Naive thymus-derived CD4-positive, alpha-beta T cell (primary cell): ENCODE data around the gene PLIN1. TPM values are rescaled to one million over a fixed set of nuclear protein-coding genes. Genes with fewer than 3 reads are reported as not detected.

Source experiments
- ATAC-seq: fragments of 150-1000 bp; cut with Tn5 transposase; 2 replicates; pipeline ENCODE4 v1.10.0; 2021; ENCODE audit warnings: mild to moderate bottlenecking, moderate library complexity
- CTCF ChIA-PET: fragments of 350-600 bp; sonication (Branson Sonifier 250); formaldehyde crosslinking; loops from one replicate; lab custom pipeline; 2021; ENCODE audit warnings: antibody characterized with exemption; lab: Charles Lee
- POLR2A ChIA-PET: fragments of 350-600 bp; sonication (Branson Sonifier 250); formaldehyde crosslinking; loops from one replicate; lab custom pipeline; 2021; ENCODE audit warnings: antibody characterized with exemption, inconsistent platforms; lab: Charles Lee
- DNase-seq, 9 donors: peaks; one replicate each; pipeline versions ENCODE4 v3.0.0 to v3.0.0-alpha.2; 2020 to 2022; ENCODE audit warnings: mixed read lengths in 1 of 9
- H3K27ac ChIP-seq: one replicate; pipeline ENCODE4 v1.7.0; 2013; ENCODE audit warnings: mild to moderate bottlenecking, low read depth, low read length, moderate library complexity
- H3K27me3 ChIP-seq, 2 donors: one replicate each; pipeline ENCODE4 v1.7.0; 2013; ENCODE audit warnings: low read length in 2 of 2, mild to moderate bottlenecking in 2 of 2, moderate library complexity in 2 of 2; ENCODE audit not compliant: control insufficient read depth in 2 of 2, insufficient read depth in 2 of 2
- H3K36me3 ChIP-seq, 3 experiments: 1 replicate in 2 of 3; 2 replicates in 1 of 3; pipeline ENCODE4 v1.7.0; 2013; ENCODE audit warnings: low read length in 3 of 3, mild to moderate bottlenecking in 3 of 3, moderate library complexity in 1 of 3; ENCODE audit not compliant: insufficient read depth in 3 of 3, control insufficient read depth in 2 of 3
- H3K4me1 ChIP-seq, 2 donors: one replicate each; pipeline ENCODE4 v1.7.0; 2013; ENCODE audit warnings: low read length in 2 of 2, mild to moderate bottlenecking in 2 of 2, moderate library complexity in 1 of 2; ENCODE audit not compliant: control insufficient read depth in 2 of 2, insufficient read depth in 2 of 2
- H3K4me3 ChIP-seq: 2 replicates; pipeline ENCODE4 v1.7.0; 2013; ENCODE audit warnings: mild to moderate bottlenecking, low read length
- H3K9me3 ChIP-seq, 3 experiments: 1 replicate in 2 of 3; 2 replicates in 1 of 3; pipeline ENCODE4 v1.7.0; 2013; ENCODE audit warnings: low read length in 3 of 3; ENCODE audit not compliant: control insufficient read depth in 2 of 3
- H3K27ac Mint-ChIP-seq, 9 donors: one replicate each; pipeline ENCODE4 v1.8.0; 2020 to 2022; ENCODE audit warnings: mixed read lengths in 9 of 9, mild to moderate bottlenecking in 8 of 9, moderate library complexity in 5 of 9, inconsistent platforms in 2 of 9
- H3K27me3 Mint-ChIP-seq, 5 donors: one replicate each; pipeline ENCODE4 v1.8.0; 2021 to 2022; ENCODE audit warnings: mixed read lengths in 5 of 5, mild to moderate bottlenecking in 1 of 5
- H3K36me3 Mint-ChIP-seq, 5 donors: one replicate each; pipeline ENCODE4 v1.8.0; 2020 to 2022; ENCODE audit warnings: mixed read lengths in 5 of 5, mild to moderate bottlenecking in 3 of 5, inconsistent platforms in 1 of 5
- H3K4me1 Mint-ChIP-seq, 7 donors: one replicate each; pipeline ENCODE4 v1.8.0; 2020 to 2022; ENCODE audit warnings: mixed read lengths in 7 of 7, mild to moderate bottlenecking in 3 of 7, inconsistent platforms in 1 of 7
- H3K4me3 Mint-ChIP-seq, 10 donors: one replicate each; pipeline ENCODE4 v1.8.0; 2020 to 2022; ENCODE audit warnings: mild to moderate bottlenecking in 10 of 10, mixed read lengths in 10 of 10, moderate library complexity in 6 of 10, inconsistent platforms in 2 of 10
- H3K9me3 Mint-ChIP-seq, 11 donors: one replicate each; pipeline ENCODE4 v1.8.0; 2020 to 2022; ENCODE audit warnings: mixed read lengths in 11 of 11, mild to moderate bottlenecking in 4 of 11, inconsistent platforms in 1 of 11, moderate library complexity in 1 of 11
- intact Hi-C, 2 donors: fragments of 100-400 bp; cut with micrococcal nuclease; formaldehyde crosslinking; loops; one replicate each; pipeline ENCODE4 v1.15.1; 2023
- polyA plus RNA-seq, 2 donors: library from polyadenylated mRNA; unstranded; fragments of 300-500 nt; fragmentation: Illumina TruSeq; gene quantifications; one replicate each; pipeline ENCODE4 v1.2.3, GENCODE V29; 2021
- total RNA-seq, 6 experiments: library from RNA in 5 of 6; stranded (reverse) in 5 of 6; gene quantifications; 1 replicate in 5 of 6; 2 replicates in 1 of 6; pipeline ENCODE4 v1.2.3 and lab custom pipeline; 2021 to 2026

The PLIN1 gene, protein sequence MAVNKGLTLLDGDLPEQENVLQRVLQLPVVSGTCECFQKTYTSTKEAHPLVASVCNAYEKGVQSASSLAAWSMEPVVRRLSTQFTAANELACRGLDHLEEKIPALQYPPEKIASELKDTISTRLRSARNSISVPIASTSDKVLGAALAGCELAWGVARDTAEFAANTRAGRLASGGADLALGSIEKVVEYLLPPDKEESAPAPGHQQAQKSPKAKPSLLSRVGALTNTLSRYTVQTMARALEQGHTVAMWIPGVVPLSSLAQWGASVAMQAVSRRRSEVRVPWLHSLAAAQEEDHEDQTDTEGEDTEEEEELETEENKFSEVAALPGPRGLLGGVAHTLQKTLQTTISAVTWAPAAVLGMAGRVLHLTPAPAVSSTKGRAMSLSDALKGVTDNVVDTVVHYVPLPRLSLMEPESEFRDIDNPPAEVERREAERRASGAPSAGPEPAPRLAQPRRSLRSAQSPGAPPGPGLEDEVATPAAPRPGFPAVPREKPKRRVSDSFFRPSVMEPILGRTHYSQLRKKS
- total RNA-seq (1 to 10 TPM in 2 of 5 experiments, under 1 TPM in 3; 0.15 to 1.8 (median 0.24) TPM), polyA plus RNA-seq (under 1 TPM in 1 of 2 donors, not detected in 1; 0.06 TPM), total RNA-seq (lab: John Stamatoyannopoulos, UW) (0.54 reads per million)

- Mint-ChIP-seq H3K9me3 (no peaks in the 10 kb centered on the region), H3K36me3 (peaks cover 0 to 25% (median 17%) of the 10 kb centered on the region in 5 donors), H3K27me3 (peaks cover 0 to 4% (median 0%) of the 10 kb centered on the region in 5 donors), H3K27ac (no peak within 1 kb of the TSS), H3K4me1 (no peaks in the 10 kb centered on the region), H3K4me3 (no peak within 1 kb of the TSS)
- ChIA-PET CTCF (no interaction called here), POLR2A (no interaction called here)
- DNase-seq (no peak), ATAC-seq (no peak)
- no peaks in the 10 kb centered on the region for H3K9me3 ChIP-seq
- H3K4me3 ChIP-seq: no peak within 1 kb of the TSS
- intact Hi-C loops: no loop called here
- H3K27me3 ChIP-seq: no peaks in the 10 kb centered on the region
- peaks cover 0 to 4% (median 0%) of the 10 kb centered on the region in 3 experiments for H3K36me3 ChIP-seq
- no peaks in the 10 kb centered on the region for H3K4me1 ChIP-seq
- no peak within 1 kb of the TSS for H3K27ac ChIP-seq
Observed at GRCh38 chr15:89679212-89679611, at the start of gene PLIN1. Gene PLIN1 (minus strand): TSS chr15:89679367. CDS start chr15:89677489, 1,878 bp downstream.

DNA sequence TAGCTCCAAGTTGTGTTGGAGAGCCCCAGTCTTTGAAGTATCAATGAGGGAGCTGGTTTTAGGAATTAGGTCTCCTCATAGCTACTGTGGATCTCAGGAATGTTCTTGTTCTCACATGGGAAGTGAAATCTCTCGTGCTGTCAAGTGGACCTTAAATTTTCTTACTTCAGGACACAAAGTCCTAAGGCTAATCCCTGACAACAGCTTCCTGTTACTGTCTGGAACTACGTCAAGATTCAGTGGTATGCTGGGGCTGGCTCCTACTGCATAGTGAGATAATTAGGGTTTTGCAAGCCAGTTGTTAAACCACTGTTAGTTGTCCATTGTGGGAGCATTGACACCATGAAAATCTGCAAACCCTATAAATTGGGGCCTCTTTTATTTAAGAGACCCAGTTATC, 49.1 kb upstream of the PLIN1 start:
- Histone ChIP-seq H3K27me3 (no peaks in the 10 kb centered on the region), H3K36me3 (no peaks in the 10 kb centered on the region), H3K4me1 (no peaks in the 10 kb centered on the region), H3K27ac (no peak overlapping the region), H3K4me3 (no peak overlapping the region), H3K9me3 (no peaks in the 10 kb centered on the region)
- Mint-ChIP-seq H3K9me3 (peaks cover 0 to 7% (median 0%) of the 10 kb centered on the region in 11 donors), H3K4me1 (no peaks in the 10 kb centered on the region), H3K4me3 (no peak overlapping the region), H3K27me3 (peaks cover 0 to 12% (median 0%) of the 10 kb centered on the region in 5 donors), H3K36me3 (peaks cover 0 to 4% (median 0%) of the 10 kb centered on the region in 5 donors), H3K27ac (no peak overlapping the region)
- POLR2A ChIA-PET: no interaction called here
- CTCF ChIA-PET: no interaction called here
- intact Hi-C loops: no loop called here
- no peak for DNase-seq
- ATAC-seq: no peak

DNA sequence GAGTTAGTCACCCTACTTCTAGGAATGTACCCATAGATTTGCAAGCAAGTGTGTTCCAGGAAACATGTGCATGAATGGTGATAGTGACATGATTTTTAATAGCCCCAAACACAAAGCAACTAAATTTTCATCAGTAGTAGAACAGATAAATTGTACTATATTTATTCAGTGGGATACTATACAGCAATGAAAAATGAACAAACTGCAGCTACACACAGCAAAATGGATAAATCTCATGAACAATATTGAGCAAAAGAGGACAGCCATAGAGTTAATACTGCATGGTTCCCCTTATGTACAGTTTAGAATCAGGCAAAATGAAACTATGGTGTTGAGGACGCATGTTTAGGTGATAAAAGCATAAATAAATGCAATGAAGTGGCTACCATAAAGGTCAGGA, 45.9 kb upstream of the PLIN1 start:
- no peaks in the 10 kb centered on the region for H3K4me1 ChIP-seq
- no peaks in the 10 kb centered on the region for H3K27me3 ChIP-seq
- ATAC-seq (no peak), DNase-seq (no peak)
- peaks cover 0 to 7% (median 0%) of the 10 kb centered on the region in 11 donors for H3K9me3 Mint-ChIP-seq
- no peaks in the 10 kb centered on the region for H3K4me1 Mint-ChIP-seq
- H3K27ac ChIP-seq: no peak overlapping the region
- no peaks in the 10 kb centered on the region for H3K36me3 ChIP-seq
- CTCF ChIA-PET: no interaction called here
- H3K27me3 Mint-ChIP-seq: peaks cover 10 to 29% (median 18%) of the 10 kb centered on the region in 5 donors
- no peak overlapping the region for H3K27ac Mint-ChIP-seq
- H3K4me3 Mint-ChIP-seq: no peak overlapping the region
- POLR2A ChIA-PET: no interaction called here
- peaks cover 0 to 4% (median 0%) of the 10 kb centered on the region in 5 donors for H3K36me3 Mint-ChIP-seq
- intact Hi-C loops: no loop called here
- H3K4me3 ChIP-seq: no peak overlapping the region
- H3K9me3 ChIP-seq: no peaks in the 10 kb centered on the region

GRCh38 chr15:89724621-89725020, 45.5 kb upstream of the PLIN1 start:
- Mint-ChIP-seq H3K9me3 (peaks cover 0 to 7% (median 0%) of the 10 kb centered on the region in 11 donors), H3K27me3 (peaks cover 10 to 31% (median 22%) of the 10 kb centered on the region in 5 donors), H3K4me1 (no peaks in the 10 kb centered on the region), H3K27ac (no peak overlapping the region), H3K4me3 (no peak overlapping the region), H3K36me3 (peaks cover 0 to 4% (median 0%) of the 10 kb centered on the region in 5 donors)
- H3K9me3 ChIP-seq: no peaks in the 10 kb centered on the region
- no peak overlapping the region for H3K27ac ChIP-seq
- intact Hi-C loops: no loop called here
- POLR2A ChIA-PET: no interaction called here
- no peak for DNase-seq
- no peaks in the 10 kb centered on the region for H3K4me1 ChIP-seq
- no peaks in the 10 kb centered on the region for H3K27me3 ChIP-seq
- H3K36me3 ChIP-seq: no peaks in the 10 kb centered on the region
- H3K4me3 ChIP-seq: no peak overlapping the region
- no peak for ATAC-seq
- CTCF ChIA-PET: no interaction called here

DNA sequence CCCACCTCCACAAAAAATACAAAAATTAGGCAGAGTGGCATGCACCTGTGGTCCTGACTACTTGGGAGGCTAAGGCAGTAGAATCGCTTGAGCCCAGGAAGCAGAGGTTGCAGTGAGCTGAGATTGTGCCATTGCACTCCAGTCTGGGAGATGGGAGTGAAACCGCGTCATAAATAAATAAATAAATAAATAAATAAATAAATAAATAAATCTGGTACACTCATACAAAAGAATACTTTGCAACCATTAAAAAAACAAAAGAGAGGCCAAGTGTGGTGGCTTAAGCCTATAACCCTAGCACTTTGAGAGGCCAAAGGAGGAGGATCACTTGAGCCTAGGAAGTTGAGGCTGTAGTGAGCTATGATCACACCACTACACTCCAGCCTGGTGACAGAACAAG, 43.9 kb upstream of the PLIN1 start:
- H3K4me3 ChIP-seq: no peak overlapping the region
- no peak for ATAC-seq
- H3K4me1 ChIP-seq: no peaks in the 10 kb centered on the region
- H3K27ac ChIP-seq: no peak overlapping the region
- Mint-ChIP-seq H3K4me3 (no peak overlapping the region), H3K9me3 (peaks cover 0 to 7% (median 0%) of the 10 kb centered on the region in 11 donors), H3K27ac (no peak overlapping the region), H3K36me3 (peaks cover 0 to 4% (median 0%) of the 10 kb centered on the region in 5 donors), H3K4me1 (no peaks in the 10 kb centered on the region), H3K27me3 (peaks cover 10 to 27% (median 22%) of the 10 kb centered on the region in 5 donors)
- ChIA-PET CTCF (no interaction called here), POLR2A (no interaction called here)
- no peaks in the 10 kb centered on the region for H3K36me3 ChIP-seq
- no peaks in the 10 kb centered on the region for H3K9me3 ChIP-seq
- DNase-seq: no peak
- no peaks in the 10 kb centered on the region for H3K27me3 ChIP-seq
- intact Hi-C loops: no loop called here

DNA sequence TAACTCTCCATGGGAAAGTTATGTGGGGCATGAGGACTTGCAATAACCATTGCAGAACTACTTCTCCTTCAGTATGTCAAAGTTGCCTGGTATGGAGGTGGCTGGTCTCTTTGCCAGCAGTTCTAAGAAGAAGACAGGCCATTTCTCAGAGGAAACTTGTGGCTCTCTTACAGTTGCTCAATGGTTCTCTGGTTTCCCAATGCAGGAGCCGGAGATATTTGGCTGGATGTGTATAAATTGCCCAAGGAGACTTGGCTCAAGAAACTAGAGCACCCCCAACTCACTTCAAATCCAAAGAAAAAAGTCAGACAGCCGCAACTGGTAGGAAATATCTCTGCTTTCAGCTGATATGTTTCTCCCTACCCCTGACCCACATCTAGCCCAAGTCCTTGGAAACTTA, 35.6 kb upstream of the PLIN1 start:
- intact Hi-C loops: no loop called here
- POLR2A ChIA-PET: no interaction called here
- DNase-seq (no peak), ATAC-seq (no peak)
- H3K9me3 ChIP-seq: no peaks in the 10 kb centered on the region
- H3K27ac ChIP-seq: no peak overlapping the region
- no peaks in the 10 kb centered on the region for H3K4me1 ChIP-seq
- H3K36me3 ChIP-seq: no peaks in the 10 kb centered on the region
- no peaks in the 10 kb centered on the region for H3K36me3 Mint-ChIP-seq
- H3K9me3 Mint-ChIP-seq: peaks cover 0 to 1% (median 0%) of the 10 kb centered on the region in 11 donors
- H3K27me3 Mint-ChIP-seq: peaks cover 0 to 24% (median 4%) of the 10 kb centered on the region in 5 donors
- no peaks in the 10 kb centered on the region for H3K4me1 Mint-ChIP-seq
- no peak overlapping the region for H3K4me3 ChIP-seq
- no peak overlapping the region for H3K4me3 Mint-ChIP-seq
- no peak overlapping the region for H3K27ac Mint-ChIP-seq
- no peaks in the 10 kb centered on the region for H3K27me3 ChIP-seq
- CTCF ChIA-PET: no interaction called here
